NCI-H345 treated with DMSO at 0.1 percent for 48 hours (cell line): ENCODE data around the gene KDM7A.
A peak's percentile ranks its signal among the peaks of the same experiment; 100 is the strongest.

Experiments used
- DNase-seq: peaks from one replicate; lab custom pipeline; 2025; ENCODE audit not compliant: unreplicated experiment; lab: John Stamatoyannopoulos, UW

The KDM7A gene

GRCh38 chr7:140085447-140085846 is 91.3 kb downstream of the KDM7A start:
- DNase-seq = no peak

DNA sequence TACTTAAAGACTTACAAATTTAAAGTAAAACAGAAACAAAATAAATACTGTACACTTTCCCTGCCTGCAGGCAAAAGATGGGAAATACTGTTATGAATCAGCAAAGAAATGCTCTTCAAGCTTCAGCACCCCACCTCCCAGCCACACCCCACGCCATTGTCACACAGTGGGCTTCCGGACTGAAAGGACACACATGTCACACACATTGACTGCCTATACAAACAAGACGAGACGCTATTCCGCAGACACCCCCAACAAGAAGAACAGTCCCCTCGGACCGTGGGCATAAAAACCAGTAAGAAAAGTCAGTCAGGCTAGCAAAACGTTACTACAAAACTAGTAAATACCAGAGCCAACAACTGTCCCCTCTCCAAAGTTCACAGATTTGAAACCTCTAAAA is 91.8 kb downstream of the KDM7A start:
- no peak for DNase-seq

GRCh38 chr7:140084142-140084655 is 92.6 kb downstream of the KDM7A start:
- no peak for DNase-seq

DNA sequence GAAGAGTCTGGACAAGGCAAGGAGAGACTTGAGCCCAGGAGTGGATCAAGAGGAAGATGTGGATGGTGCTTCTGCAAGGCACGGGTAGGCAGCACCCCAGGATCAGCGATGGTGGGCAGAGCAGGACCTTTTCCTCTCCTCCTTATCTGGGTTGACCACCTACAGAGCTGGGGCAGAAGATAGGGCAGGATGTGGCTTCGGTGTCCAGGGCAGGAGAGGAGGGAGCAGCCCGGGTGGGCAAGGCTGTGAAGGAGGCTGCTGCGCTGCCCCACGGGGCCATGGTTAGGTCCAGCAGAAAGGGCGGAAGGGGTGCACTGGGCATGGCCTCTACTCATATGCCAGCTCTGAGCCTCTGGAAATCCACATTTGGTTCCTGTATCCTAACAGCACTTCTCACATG is 94.0 kb downstream of the KDM7A start:
- DNase-seq = no peak

DNA sequence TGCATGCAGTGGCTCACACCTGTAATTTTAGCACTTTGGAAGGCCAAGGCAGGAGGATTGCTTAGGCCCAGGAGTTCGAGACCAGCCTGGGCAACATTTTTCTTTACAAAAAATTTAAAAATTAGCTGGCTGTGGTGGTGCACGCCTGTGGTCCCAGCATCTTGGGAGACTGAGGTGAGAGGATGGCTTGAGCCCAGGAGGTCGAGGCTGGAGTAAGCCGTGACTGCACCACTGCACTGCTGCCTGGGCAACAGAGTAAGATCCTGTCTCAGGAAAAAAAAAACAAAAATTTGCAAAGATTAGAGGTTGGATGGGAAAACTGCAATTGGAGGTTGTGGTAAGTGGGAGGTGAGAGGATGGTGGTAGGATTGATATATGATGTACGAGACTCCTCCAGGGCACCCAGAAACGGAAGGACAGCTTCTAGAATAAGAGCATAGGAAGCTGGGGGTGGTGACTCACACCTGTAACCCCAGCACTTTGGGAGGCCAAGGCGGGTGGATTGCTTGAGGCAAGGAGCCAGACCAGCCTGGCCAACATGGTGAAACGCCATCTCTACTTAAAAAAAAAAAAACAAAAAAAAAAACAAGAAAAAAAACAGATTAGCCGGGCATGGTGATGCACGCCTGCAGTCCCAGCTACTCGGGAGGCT is 94.9 kb downstream of the KDM7A start:
- DNase-seq = no peak

DNA sequence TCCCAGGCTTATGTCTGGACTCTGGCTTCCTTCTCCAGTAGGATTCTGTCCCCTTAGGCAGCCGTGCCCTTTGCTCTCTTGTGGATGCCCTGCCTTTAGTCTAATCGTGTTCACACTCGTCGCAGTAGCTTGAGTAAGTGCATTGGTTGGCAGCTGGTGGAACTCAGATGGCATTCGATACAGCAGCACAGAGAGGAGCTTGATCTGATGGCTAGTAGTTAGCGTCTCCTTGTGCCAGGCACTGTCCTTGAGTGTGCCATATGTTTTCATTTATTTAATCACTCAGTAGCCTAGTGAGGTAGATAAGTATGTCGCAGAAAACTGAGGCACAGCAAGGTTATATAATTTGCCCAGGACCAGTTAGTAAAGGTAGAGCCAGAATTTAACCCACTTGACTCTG is 95.9 kb downstream of the KDM7A start:
- no peak for DNase-seq

GRCh38 chr7:140079121-140079536 is 97.7 kb downstream of the KDM7A start:
- no peak for DNase-seq

DNA sequence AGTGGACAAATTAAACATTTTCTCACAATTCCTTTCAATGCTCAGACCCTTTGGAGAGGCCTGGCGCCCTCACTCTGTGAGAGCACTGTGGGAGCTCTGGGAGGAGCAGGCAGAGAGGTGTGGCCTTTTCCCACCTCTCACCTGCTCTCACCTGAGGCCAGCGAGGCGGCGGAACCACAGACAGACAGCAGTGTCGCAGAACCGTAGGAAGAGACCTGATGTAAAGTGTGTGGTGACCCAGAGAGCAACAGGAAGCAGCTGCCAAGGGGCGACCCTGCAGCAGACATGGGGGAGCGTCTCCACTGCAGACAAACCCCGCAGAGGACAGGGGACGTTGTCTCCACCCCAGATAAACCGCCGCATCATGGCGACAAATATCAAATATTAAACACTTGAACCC is 98.4 kb downstream of the KDM7A start:
- DNase-seq = no peak

DNA sequence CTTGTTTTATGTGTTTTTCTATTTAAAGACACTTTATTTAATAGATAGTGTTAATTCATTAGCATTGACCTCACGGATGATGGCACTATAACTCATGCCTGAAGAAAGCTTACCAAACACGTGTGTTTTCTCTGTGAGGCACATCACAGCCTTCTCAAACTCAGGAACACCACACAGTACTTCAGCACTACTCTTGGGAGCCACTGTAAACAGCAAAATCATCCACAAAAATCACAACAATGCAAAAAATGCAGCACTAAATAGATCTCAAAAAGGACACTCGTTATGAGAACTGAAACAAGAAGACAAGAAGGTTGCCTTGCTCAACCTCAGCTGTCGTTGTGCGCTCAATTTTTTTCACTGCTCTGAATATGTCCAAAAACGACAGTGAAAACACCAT is 102.0 kb downstream of the KDM7A start:
- DNase-seq = no peak

GRCh38 chr7:140070546-140070945 is 106.2 kb downstream of the KDM7A start:
- no peak for DNase-seq

GRCh38 chr7:140069298-140069949 is 107.4 kb downstream of the KDM7A start:
- DNase-seq = no peak

- no peak for DNase-seq
Measured at GRCh38 chr7:140068033-140068432, 108.8 kb downstream of the KDM7A start.

- no peak for DNase-seq
Measured at GRCh38 chr7:140067052-140067451, 109.7 kb downstream of the KDM7A start.

- DNase-seq = peak; percentile 41
Measured at GRCh38 chr7:140062528-140063299, 114.1 kb downstream of the KDM7A start, which contains the start of gene PARP12. TSS of gene PARP12 (minus strand) at chr7:140062951. CDS start at chr7:140062847, 104 bp downstream.

- DNase-seq = peak; percentile 21
Measured at GRCh38 chr7:140062118-140062527, 114.7 kb downstream of the KDM7A start.

GRCh38 chr7:140061607-140061930 is 115.2 kb downstream of the KDM7A start:
- no peak for DNase-seq

GRCh38 chr7:140060788-140061606 is 115.8 kb downstream of the KDM7A start:
- DNase-seq = peak; percentile 4

DNA sequence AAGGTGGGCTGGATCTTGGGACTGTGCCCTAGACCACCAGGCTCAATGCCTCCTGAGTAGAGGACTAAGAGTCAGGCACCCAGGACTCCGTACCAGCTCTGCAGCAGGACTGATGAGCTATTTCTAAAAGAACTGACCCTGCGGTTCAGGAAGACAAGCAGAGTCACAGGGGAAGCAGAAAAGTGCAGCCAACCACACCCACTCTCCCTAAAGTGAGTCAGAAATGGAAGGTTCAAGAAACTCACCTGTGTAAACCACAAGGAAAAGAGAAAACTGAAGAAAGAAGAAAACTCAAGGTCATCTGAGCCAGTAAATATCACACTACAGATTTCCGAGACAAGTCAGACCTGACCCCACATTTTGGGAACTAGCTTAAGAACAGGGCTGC is 116.5 kb downstream of the KDM7A start:
- DNase-seq = no peak

- peak; percentile 14 for DNase-seq
Measured at GRCh38 chr7:140059273-140060242, 117.2 kb downstream of the KDM7A start.

- no peak for DNase-seq
Measured at GRCh38 chr7:140058517-140058916, 118.3 kb downstream of the KDM7A start.
